GM23248 (cell line): ENCODE results near the gene CIDEC.
"Not testable (repeated sequence)": the region's sequence is repeated elsewhere in the genome, so short reads cannot be mapped to it uniquely, and the experiment has no call there.

ENCODE experiments used
- EZH2 ChIP-seq: fragments of 200-600 bp; sonication (generic); IDR thresholded peaks from 2 replicates; pipeline ENCODE4 v1.6.1; 2018; ENCODE audit warnings: antibody characterized with exemption, mild to moderate bottlenecking; ENCODE audit not compliant: insufficient read depth, poor library complexity, severe bottlenecking
- EZH2phosphoT487 ChIP-seq: fragments of 200-600 bp; sonication (generic); IDR thresholded peaks from 2 replicates; pipeline ENCODE4 v1.6.1; 2018; ENCODE audit warnings: antibody characterized with exemption, moderate library complexity, mild to moderate bottlenecking, low read depth; ENCODE audit not compliant: insufficient read depth

- not testable (repeated sequence) for TF ChIP-seq EZH2, EZH2phosphoT487
These were observed 15.7 kb upstream of the CIDEC start for GRCh38 chr3:9895715-9896114.
